HG03442 (cell line): ENCODE measurements around the gene GJC1.
A peak's percentile ranks its signal among the peaks of the same experiment; 100 is the strongest.

ENCODE experiments used
- ATAC-seq: cut with Tn5 transposase; IDR thresholded peaks from one replicate; pipeline ENCODE4 v1.9.1; 2021; ENCODE audit warnings: mild to moderate bottlenecking, moderate library complexity; ENCODE audit not compliant: unreplicated experiment

Gene GJC1

GRCh38 chr17:44778656-44779210 lies 51.4 kb downstream of the GJC1 start:
- ATAC-seq, result no peak

- no peak for ATAC-seq
Observed at GRCh38 chr17:44777394-44778348, 52.4 kb downstream of the GJC1 start.

GRCh38 chr17:44776628-44777393 lies 53.3 kb downstream of the GJC1 start:
- no peak for ATAC-seq

GRCh38 chr17:44775838-44776621 lies 54.1 kb downstream of the GJC1 start:
- ATAC-seq, result no peak

- peak; percentile 73 for ATAC-seq
Observed at GRCh38 chr17:44775136-44775837, 54.8 kb downstream of the GJC1 start.

GRCh38 chr17:44774271-44775135 lies 55.6 kb downstream of the GJC1 start:
- ATAC-seq, result peak; percentile 31

- no peak for ATAC-seq
Observed at GRCh38 chr17:44773140-44773539, 56.9 kb downstream of the GJC1 start.

GRCh38 chr17:44772308-44773045 lies 57.6 kb downstream of the GJC1 start:
- no peak for ATAC-seq

GRCh38 chr17:44770166-44770925 lies 59.7 kb downstream of the GJC1 start:
- ATAC-seq, result no peak

- ATAC-seq, result no peak
Observed at GRCh38 chr17:44769647-44770084, 60.4 kb downstream of the GJC1 start.

- ATAC-seq, result no peak
Observed at GRCh38 chr17:44769230-44769629, 60.9 kb downstream of the GJC1 start.

GRCh38 chr17:44768505-44769142 lies 61.5 kb downstream of the GJC1 start:
- no peak for ATAC-seq

GRCh38 chr17:44767493-44767892 lies 62.6 kb downstream of the GJC1 start:
- ATAC-seq, result no peak

- no peak for ATAC-seq
Observed at GRCh38 chr17:44766409-44767038, 63.6 kb downstream of the GJC1 start.

GRCh38 chr17:44765965-44766364 lies 64.1 kb downstream of the GJC1 start:
- no peak for ATAC-seq

GRCh38 chr17:44763170-44763569 lies 66.9 kb downstream of the GJC1 start:
- ATAC-seq, result no peak
